Right lobe of liver (tissue), 4 donors: ENCODE measurements around the gene KCNJ5.

Source experiments
- POLR2A ChIP-seq: fragments of 450-650 bp; IDR thresholded peaks from one replicate; pipeline ENCODE4 v1.6.1; 2017; ENCODE audit warnings: antibody characterized with exemption, mild to moderate bottlenecking
- TF ChIP-seq, protein P1 (sequence below), 4 donors: fragments of 200-600 bp in 3 of 4; fragments of 450-650 bp in 1 of 4; IDR thresholded peaks; one replicate each; pipeline versions ENCODE4 v1.5.1 to v1.8.0; 2016 to 2022; ENCODE audit warnings: antibody characterized with exemption in 4 of 4, mild to moderate bottlenecking in 2 of 4
- donor health status: DM: no; HTN: no; CAD: no.
- donor health status: DM: no; HTN: no; CAD: no.
- donor health status: DM: no; HTN: yes; CAD: no.

DNA sequence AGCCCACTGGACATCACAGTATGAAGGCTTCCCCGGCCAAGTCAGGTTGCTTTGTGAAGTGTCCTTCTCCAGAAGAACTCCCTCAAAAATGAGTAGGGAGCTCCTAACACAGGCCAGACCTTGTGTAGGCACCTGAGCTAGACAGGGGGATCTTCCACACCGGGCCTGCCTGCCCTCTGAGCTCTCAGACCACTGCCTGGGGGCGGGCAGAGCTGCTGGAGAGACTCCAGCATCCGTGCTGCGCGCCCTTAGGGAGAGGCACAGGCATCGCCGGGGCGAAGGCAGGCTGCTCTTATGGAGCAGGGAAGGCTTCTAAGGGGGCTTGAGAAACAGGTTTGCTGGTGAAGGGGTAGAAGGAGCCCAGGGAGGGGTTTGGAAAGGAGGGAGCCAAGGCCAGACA, 4.4 kb downstream of the KCNJ5 start:
- TF ChIP-seq, protein P1, sequence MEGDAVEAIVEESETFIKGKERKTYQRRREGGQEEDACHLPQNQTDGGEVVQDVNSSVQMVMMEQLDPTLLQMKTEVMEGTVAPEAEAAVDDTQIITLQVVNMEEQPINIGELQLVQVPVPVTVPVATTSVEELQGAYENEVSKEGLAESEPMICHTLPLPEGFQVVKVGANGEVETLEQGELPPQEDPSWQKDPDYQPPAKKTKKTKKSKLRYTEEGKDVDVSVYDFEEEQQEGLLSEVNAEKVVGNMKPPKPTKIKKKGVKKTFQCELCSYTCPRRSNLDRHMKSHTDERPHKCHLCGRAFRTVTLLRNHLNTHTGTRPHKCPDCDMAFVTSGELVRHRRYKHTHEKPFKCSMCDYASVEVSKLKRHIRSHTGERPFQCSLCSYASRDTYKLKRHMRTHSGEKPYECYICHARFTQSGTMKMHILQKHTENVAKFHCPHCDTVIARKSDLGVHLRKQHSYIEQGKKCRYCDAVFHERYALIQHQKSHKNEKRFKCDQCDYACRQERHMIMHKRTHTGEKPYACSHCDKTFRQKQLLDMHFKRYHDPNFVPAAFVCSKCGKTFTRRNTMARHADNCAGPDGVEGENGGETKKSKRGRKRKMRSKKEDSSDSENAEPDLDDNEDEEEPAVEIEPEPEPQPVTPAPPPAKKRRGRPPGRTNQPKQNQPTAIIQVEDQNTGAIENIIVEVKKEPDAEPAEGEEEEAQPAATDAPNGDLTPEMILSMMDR (IDR thresholded peaks at IDR 0.05), result no peak
- no peak for TF ChIP-seq POLR2A
